Immature natural killer cell (primary cell): ENCODE results near the gene CYTL1. TPM values are rescaled to one million over a fixed set of nuclear protein-coding genes. Genes with fewer than 3 reads are reported as not detected.
"Not testable (repeated sequence)": the region's sequence is repeated elsewhere in the genome, so short reads cannot be mapped to it uniquely, and the experiment has no call there.

Experiments used
- DNase-seq, 3 donors: peaks; one replicate each; pipeline ENCODE4 v3.0.0; 2022; ENCODE audit warnings: mixed read lengths in 1 of 3
- H3K27ac Mint-ChIP-seq, 6 donors: one replicate each; pipeline ENCODE4 v1.8.0; 2020; ENCODE audit warnings: mixed read lengths in 6 of 6, mild to moderate bottlenecking in 5 of 6, inconsistent platforms in 4 of 6, moderate library complexity in 3 of 6
- H3K27me3 Mint-ChIP-seq, 3 donors: one replicate each; pipeline ENCODE4 v1.8.0; 2020 to 2021; ENCODE audit warnings: low read depth in 3 of 3, mild to moderate bottlenecking in 3 of 3, mixed read lengths in 3 of 3, moderate library complexity in 3 of 3, inconsistent platforms in 1 of 3
- H3K36me3 Mint-ChIP-seq, 3 donors: one replicate each; pipeline ENCODE4 v1.8.0; 2020; ENCODE audit warnings: mixed read lengths in 3 of 3, inconsistent platforms in 2 of 3, mild to moderate bottlenecking in 2 of 3
- H3K4me1 Mint-ChIP-seq, 2 donors: one replicate each; pipeline ENCODE4 v1.8.0; 2020; ENCODE audit warnings: inconsistent platforms in 2 of 2, mild to moderate bottlenecking in 2 of 2, mixed read lengths in 2 of 2, moderate library complexity in 1 of 2
- H3K4me3 Mint-ChIP-seq, 5 donors: one replicate each; pipeline ENCODE4 v1.8.0; 2020; ENCODE audit warnings: mild to moderate bottlenecking in 5 of 5, mixed read lengths in 5 of 5, inconsistent platforms in 3 of 5, moderate library complexity in 3 of 5
- H3K9me3 Mint-ChIP-seq, 6 donors: one replicate each; pipeline ENCODE4 v1.8.0; 2020; ENCODE audit warnings: mild to moderate bottlenecking in 6 of 6, mixed read lengths in 6 of 6, inconsistent platforms in 4 of 6, moderate library complexity in 3 of 6
- polyA plus RNA-seq, 3 donors: library from polyadenylated mRNA; unstranded; fragments of 300-500 nt; fragmentation: Illumina TruSeq; gene quantifications; one replicate each; pipeline ENCODE4 v1.2.3, GENCODE V29; 2021

CYTL1 gene, protein sequence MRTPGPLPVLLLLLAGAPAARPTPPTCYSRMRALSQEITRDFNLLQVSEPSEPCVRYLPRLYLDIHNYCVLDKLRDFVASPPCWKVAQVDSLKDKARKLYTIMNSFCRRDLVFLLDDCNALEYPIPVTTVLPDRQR
- 10 to 100 TPM in 1 of 3 donors, 1 to 10 TPM in 1, under 1 TPM in 1; 0.91 to 13.5 (median 3.4) TPM for polyA plus RNA-seq

DNA sequence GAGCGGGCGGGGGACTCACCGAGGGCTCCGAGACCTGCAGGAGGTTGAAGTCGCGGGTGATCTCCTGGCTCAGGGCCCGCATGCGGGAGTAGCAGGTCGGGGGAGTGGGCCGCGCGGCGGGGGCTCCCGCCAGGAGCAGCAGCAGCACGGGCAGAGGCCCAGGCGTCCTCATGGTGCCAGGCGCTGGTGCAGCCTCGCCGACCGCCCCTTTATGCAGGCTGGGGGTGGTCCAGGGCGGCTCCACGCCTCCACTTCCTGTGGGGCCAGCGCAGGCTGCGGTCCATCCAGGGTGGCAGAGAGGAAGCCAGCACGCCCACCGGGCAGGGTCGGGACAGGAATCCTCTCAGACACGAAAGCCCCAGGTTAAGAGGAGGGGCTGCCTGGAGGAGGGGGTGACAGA, at the start of gene CYTL1:
CYTL1 (minus strand) TSS at position 185 of the 400 bp plus-strand sequence; CDS start at position 172, 13 bp downstream.
- Mint-ChIP-seq H3K27ac (peak within 1 kb of the TSS in 2 of 6 donors; percentile 47 to 62), H3K9me3 (no peaks in the 10 kb centered on the region)

DNA sequence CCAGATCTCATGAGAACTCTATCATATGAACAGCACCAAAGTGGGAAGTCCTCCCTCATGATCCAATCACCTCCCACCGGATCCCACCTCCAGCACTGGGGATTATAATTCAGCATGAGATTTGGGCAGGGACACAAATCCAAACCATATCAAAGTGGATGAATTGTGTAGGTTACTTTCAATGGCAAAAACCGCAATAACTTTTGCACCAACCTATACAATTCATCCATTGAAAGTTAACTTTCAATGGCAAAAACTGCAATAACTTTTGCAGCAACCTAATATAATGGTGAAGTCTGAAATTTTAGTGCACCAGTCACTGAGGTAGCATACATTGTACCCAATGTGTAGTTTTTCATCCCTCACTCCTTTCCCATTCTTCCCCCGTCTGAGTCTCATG, 48.6 kb upstream of the CYTL1 start:
- H3K4me3 Mint-ChIP-seq = no peak overlapping the region
- peaks cover 0 to 6% (median 0%) of the 10 kb centered on the region in 3 donors for H3K27me3 Mint-ChIP-seq
- no peak overlapping the region for H3K27ac Mint-ChIP-seq
- H3K9me3 Mint-ChIP-seq = peaks cover 0 to 10% (median 1%) of the 10 kb centered on the region in 6 donors
- DNase-seq = no peak
- H3K36me3 Mint-ChIP-seq = no peaks in the 10 kb centered on the region
- H3K4me1 Mint-ChIP-seq = no peaks in the 10 kb centered on the region

More for the DNA sequence above, at the start of gene CYTL1:
- H3K36me3 Mint-ChIP-seq = no peaks in the 10 kb centered on the region
- H3K4me1 Mint-ChIP-seq = peaks cover 12 to 18% of the 10 kb centered on the region in 2 donors
- H3K27me3 Mint-ChIP-seq = peaks cover 2 to 13% (median 3%) of the 10 kb centered on the region in 3 donors
- H3K4me3 Mint-ChIP-seq = peak within 1 kb of the TSS in 4 of 5 donors; percentile 5 to 71 (median 52)
- DNase-seq = peak in 2 of 3 donors; percentile 17 to 20

DNA sequence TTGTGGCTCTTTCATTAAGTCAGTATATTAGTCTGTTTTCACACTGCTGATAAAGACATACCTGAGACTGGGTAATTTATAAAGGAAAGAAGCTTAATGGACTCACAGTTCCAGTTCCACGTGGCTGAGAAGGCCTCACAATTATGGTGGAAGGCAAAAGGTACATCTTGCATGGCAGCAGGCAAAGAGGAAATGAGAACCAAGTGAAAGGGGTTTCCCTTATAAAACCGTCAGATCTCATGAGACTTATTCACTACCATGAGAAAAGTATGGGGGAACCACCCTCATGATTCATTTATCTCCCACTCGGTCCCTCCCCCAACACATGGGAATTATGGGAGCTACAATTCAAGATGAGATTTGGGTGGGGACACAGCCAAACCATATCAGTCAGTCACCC, 47.7 kb upstream of the CYTL1 start:
- peaks cover 0 to 10% (median 1%) of the 10 kb centered on the region in 6 donors for H3K9me3 Mint-ChIP-seq
- H3K4me1 Mint-ChIP-seq, DNase-seq, H3K27me3 Mint-ChIP-seq, H3K4me3 Mint-ChIP-seq, H3K27ac Mint-ChIP-seq, H3K36me3 Mint-ChIP-seq: not testable (repeated sequence)

DNA sequence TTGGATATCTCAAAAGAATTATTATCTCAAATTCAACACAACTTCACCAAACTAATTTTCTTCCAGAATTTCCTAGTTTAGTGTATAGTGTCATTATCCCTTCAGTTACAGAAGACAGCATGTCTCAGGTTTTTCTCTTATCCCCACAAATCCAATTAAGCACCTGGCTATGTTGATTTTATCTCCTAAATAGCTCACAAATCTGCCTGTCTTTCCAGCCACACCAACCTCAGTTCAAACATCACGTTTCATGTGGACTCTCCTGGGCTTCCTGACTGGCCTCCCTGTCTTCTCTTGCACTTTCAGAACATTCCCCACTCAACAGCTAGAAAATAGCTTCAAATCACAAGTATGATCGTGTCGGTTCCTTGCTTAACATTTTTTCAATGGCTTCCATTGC, 46.8 kb upstream of the CYTL1 start:
- peaks cover 0 to 10% (median 1%) of the 10 kb centered on the region in 6 donors for H3K9me3 Mint-ChIP-seq
- no peak overlapping the region for H3K27ac Mint-ChIP-seq
- no peak overlapping the region for H3K4me3 Mint-ChIP-seq
- peaks cover 0 to 6% (median 0%) of the 10 kb centered on the region in 3 donors for H3K27me3 Mint-ChIP-seq
- H3K4me1 Mint-ChIP-seq = no peaks in the 10 kb centered on the region
- H3K36me3 Mint-ChIP-seq = no peaks in the 10 kb centered on the region
- no peak for DNase-seq

DNA sequence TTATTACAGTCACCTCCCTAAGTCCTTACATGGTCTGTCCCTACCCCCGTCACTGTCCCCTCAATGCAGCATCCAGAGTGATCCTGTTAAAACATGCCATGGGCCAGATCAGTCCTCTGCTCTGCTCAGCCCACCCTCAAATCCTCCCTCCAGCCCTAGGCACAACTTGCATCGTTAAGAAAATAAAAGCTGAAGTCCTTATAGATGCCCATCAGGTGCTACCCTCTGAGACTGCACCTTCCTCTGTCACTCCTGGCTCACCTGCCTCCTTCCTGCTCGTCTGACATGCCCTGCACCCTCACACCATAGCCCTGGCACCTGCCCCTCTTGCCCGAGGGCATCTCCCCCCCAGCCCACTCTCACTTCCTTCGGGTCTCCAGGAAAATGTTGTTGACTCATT, 36.2 kb upstream of the CYTL1 start:
- Mint-ChIP-seq H3K9me3 (no peaks in the 10 kb centered on the region), H3K27ac (no peak overlapping the region), H3K36me3 (no peaks in the 10 kb centered on the region), H3K4me1 (peaks cover 16 to 18% of the 10 kb centered on the region in 2 donors), H3K4me3 (no peak overlapping the region), H3K27me3 (peaks cover 0 to 16% (median 3%) of the 10 kb centered on the region in 3 donors)
- DNase-seq = no peak

DNA sequence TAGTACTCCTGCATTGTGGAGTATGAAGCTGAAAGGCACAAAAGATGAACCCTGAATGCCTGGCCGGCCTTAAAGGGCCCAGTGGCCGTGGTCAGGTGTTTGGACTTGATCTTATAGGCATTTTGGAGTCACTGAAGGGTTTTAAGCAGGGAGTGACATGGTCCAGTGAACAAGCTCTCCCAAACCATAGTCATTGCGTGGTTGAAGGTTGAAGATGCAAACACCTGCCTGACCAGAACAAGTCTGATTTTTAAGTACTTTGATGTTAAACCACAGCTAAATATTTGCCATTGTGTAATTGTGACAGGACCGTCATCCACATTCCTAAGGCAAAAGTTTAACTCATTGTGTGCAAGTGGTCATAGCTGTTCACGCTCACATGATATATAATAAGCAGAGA, 35.3 kb upstream of the CYTL1 start:
- peaks cover 19 to 22% of the 10 kb centered on the region in 2 donors for H3K4me1 Mint-ChIP-seq
- no peak overlapping the region for H3K27ac Mint-ChIP-seq
- peaks cover 0 to 22% (median 2%) of the 10 kb centered on the region in 3 donors for H3K27me3 Mint-ChIP-seq
- H3K4me3 Mint-ChIP-seq = no peak overlapping the region
- no peaks in the 10 kb centered on the region for H3K36me3 Mint-ChIP-seq
- no peak for DNase-seq
- H3K9me3 Mint-ChIP-seq = no peaks in the 10 kb centered on the region

DNA sequence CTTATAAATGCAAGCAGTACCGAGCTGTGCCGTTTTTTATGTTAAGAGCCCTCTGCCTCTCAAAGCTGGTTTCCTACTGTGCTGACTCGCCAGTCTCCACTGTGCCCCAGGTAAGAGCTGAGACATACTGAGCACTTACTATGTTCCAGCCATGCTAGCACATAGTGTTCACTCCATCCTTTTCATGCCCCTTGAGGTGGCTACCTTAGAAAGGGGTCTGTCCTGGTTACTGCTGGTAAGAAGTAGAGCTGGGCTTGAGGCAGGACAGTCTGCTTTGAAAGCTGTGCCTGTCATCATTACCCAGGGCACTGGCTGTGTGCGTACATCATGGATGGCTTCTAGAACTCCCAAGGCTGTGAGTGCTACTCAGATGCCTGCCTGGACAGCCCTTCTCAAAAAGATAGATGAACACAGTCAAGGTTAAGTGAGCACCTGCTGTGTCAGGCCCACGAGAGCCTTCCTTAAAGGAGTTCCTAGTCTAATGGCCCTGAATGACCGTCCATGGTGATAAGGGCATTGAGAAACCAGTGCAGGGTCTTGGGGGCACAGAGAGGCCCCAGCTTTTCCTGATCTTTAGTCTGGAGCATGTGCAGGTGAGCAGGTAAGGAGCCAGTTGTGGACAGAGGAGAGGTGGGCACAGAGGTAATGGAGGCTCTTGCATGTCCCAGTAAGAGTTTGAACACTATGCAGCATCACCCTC, 33.6 kb upstream of the CYTL1 start:
- no peaks in the 10 kb centered on the region for H3K9me3 Mint-ChIP-seq
- H3K36me3 Mint-ChIP-seq = no peaks in the 10 kb centered on the region
- peaks cover 19 to 22% of the 10 kb centered on the region in 2 donors for H3K4me1 Mint-ChIP-seq
- H3K27ac Mint-ChIP-seq = peak overlapping the region in 1 of 6 donors; percentile 5
- peak overlapping the region; percentile 39 to 92 (median 63) for H3K4me3 Mint-ChIP-seq
- peaks cover 0 to 22% (median 2%) of the 10 kb centered on the region in 3 donors for H3K27me3 Mint-ChIP-seq
- DNase-seq = no peak

DNA sequence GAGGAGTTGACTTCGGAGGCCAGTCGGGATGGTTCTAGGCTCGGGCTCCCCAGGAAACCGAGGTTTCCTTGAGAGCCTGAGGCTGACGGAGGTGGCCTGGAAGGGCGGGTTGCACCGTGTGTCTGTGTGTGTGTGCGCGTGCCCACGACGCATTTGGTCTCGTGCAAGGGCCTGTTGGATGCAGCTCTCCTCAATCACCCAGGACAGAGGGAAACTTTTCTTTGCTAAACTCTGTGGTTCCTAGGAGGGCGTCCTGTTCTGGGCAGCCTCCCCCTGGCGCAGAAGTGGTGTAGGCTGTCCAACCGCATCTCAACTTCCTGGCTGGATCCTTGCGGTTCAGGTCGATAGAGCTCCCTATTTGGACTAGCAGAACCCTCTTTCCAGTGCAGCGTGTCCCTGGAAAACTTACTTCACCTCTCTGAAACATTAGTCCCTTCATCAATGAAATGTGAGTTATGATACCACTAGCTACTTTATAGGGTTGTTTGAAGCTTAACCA, 33.0 kb upstream of the CYTL1 start:
- no peak for DNase-seq
- H3K27ac Mint-ChIP-seq = peak overlapping the region in 1 of 6 donors; percentile 5
- H3K36me3 Mint-ChIP-seq = no peaks in the 10 kb centered on the region
- H3K9me3 Mint-ChIP-seq = no peaks in the 10 kb centered on the region
- peak overlapping the region; percentile 39 to 92 (median 63) for H3K4me3 Mint-ChIP-seq
- H3K4me1 Mint-ChIP-seq = peaks cover 19 to 22% of the 10 kb centered on the region in 2 donors
- peaks cover 2 to 22% (median 4%) of the 10 kb centered on the region in 3 donors for H3K27me3 Mint-ChIP-seq

DNA sequence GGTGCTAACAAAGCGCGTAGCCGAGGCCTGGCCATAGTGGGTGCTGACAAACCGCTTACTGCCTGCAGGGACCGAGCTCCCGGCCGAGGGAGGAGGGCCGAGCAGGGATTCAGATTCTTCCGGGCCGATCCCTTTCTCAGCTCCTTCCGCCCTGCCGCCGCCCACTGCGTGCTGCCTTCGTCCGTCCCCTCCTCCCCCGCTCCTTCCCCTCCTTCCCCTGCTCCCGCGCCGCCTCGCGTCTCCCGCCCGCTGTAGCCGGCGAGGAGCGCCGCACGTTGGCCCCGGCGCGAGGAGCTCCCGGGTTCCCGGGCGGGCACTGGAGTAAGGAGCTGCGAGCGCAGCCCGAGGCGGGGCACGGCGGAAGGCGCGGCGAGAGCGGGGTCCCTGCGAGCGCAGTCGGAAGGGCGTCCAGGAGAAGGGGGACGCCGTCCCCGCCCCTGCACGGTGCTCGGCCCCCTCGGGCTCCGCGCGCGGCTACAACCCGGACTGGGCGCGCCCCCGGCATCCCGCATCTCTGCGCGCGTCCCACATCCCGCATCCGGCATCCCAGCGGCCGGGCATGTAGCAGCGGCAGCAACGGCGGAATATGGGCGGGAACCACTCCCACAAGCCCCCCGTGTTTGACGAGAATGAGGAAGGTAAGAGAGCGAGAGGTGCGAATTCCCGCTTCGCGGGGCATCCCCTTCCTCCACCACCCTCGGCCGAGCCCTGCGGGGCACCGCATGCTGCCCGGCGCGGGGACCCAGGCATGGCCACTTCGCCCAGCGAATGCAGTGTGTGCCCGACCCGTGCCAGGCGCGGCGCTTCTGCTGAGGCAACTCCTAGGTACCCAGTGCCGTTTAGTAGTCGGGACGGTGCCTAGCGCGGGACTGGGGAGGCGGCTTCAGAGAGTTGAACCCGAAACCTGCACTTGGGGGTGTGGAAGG, 32.3 kb upstream of the CYTL1 start, which contains the start of gene STK32B:
STK32B (plus strand) TSS at position 203 of the 926 bp plus-strand sequence.
- no peaks in the 10 kb centered on the region for H3K36me3 Mint-ChIP-seq
- peaks cover 19 to 22% of the 10 kb centered on the region in 2 donors for H3K4me1 Mint-ChIP-seq
- H3K27me3 Mint-ChIP-seq = peaks cover 2 to 26% (median 4%) of the 10 kb centered on the region in 3 donors
- H3K4me3 Mint-ChIP-seq = peak within 1 kb of the TSS; percentile 80 to 92 (median 81)
- DNase-seq = peak in 2 of 3 donors; percentile 17 to 28
- H3K27ac Mint-ChIP-seq = no peak within 1 kb of the TSS
- no peaks in the 10 kb centered on the region for H3K9me3 Mint-ChIP-seq

DNA sequence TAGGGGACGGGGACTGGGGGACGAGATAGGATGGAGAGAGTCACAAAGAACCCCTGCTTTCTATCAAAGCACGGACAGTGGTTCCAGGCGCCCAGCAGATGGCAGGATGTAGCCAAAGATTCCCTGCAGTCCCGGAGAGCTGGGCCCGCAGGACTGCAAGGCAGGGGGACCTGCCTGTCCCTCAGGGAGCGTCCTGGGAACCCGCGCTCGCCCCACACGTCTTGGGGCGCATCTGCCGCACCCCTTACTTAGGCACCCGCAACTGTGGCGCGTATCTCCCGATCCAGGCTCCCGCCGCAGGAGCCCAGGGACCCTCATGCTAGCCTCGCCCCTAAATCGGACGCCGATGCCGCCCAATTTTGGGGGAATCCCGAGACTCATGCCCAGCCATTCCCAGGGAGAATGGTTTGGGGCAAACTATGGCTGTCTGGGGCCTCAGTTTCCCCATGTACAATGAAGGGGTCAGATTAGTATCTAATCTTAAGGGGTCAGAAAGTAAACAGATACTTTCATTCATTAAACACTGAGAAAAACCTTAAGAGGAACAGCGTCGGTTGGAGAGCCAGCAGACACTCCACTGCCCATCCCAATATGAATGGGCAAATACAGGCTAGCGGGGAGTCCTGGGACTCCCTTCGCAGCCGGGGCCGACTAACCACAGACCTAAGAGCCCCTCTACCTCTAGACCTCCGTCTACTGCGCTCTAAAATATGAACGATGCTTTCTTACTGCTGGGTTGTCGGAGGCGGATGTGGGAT, 31.4 kb upstream of the CYTL1 start:
- Mint-ChIP-seq H3K27me3 (peaks cover 2 to 27% (median 4%) of the 10 kb centered on the region in 3 donors), H3K36me3 (no peaks in the 10 kb centered on the region), H3K9me3 (no peaks in the 10 kb centered on the region), H3K4me3 (peak overlapping the region; percentile 80 to 92 (median 81)), H3K27ac (no peak overlapping the region), H3K4me1 (peaks cover 19 to 22% of the 10 kb centered on the region in 2 donors)
- peak in 1 of 3 donors; percentile 18 for DNase-seq

DNA sequence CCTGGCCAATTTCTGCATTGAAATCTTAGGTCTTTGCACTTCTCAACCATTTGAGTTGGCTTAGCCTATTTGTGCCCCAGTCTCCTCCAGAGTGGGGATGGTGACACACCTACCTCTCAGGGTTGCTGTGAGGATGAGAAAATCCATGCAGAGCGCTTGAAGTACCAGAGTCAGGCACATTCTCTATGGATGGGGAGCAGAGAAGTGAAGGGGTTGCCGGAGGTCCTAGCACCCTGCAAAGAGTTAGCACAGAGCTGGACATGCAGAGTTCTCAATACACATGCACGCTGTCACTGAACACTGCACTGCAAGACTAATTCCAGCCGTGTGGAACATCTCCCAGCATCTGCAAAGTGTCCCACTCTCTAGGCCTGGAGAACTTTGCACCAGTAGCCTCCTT, 29.5 kb upstream of the CYTL1 start:
- Mint-ChIP-seq H3K9me3 (no peaks in the 10 kb centered on the region), H3K4me1 (peaks cover 25 to 38% of the 10 kb centered on the region in 2 donors), H3K4me3 (no peak overlapping the region), H3K27me3 (peaks cover 4 to 38% (median 9%) of the 10 kb centered on the region in 3 donors), H3K36me3 (no peaks in the 10 kb centered on the region), H3K27ac (no peak overlapping the region)
- no peak for DNase-seq

DNA sequence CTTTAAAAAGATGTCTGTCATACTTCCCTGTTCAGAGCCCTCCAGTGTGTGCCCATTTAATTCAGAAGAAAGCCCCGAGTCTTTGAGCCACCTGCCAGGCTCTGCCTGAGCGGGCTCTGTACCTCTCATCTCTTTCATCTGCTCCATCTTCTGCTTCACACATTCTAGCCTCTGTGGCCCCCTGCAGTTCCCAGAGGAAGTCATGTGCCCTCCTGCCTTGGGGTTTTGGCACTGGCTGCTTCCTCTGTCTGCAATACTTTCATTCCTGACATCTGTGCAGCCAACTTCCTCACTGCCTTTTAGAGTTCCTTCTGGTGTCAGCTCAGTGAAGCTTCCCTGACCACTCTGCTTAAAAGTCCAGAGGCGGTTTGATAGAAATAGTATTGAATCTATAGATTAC, 25.8 kb upstream of the CYTL1 start:
- no peaks in the 10 kb centered on the region for H3K9me3 Mint-ChIP-seq
- H3K4me1 Mint-ChIP-seq = peaks cover 6 to 17% of the 10 kb centered on the region in 2 donors
- DNase-seq = no peak
- H3K4me3 Mint-ChIP-seq = peak overlapping the region in 1 of 5 donors; percentile 24
- peaks cover 4 to 34% (median 7%) of the 10 kb centered on the region in 3 donors for H3K27me3 Mint-ChIP-seq
- H3K27ac Mint-ChIP-seq = no peak overlapping the region
- no peaks in the 10 kb centered on the region for H3K36me3 Mint-ChIP-seq

DNA sequence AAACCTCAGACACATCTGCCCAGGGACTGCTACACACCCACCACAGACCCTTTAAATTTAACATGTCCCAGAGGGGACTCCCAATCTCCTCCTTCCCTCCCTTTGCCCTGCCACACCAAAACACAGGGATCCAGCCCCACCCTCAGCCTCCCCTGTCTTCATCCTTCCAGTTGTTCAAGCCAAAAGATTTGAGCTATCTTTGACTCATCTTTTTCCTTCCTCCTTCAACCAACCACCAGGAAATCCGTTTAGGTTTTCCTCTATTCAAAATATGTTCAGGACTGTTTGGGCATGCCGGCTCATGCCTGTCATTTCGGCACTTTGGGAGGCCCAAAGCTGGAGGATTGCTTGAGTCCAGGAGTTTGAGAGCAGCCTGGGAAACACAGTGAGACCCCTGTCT, 25.1 kb upstream of the CYTL1 start:
- peaks cover 6 to 16% of the 10 kb centered on the region in 2 donors for H3K4me1 Mint-ChIP-seq
- H3K36me3 Mint-ChIP-seq = no peaks in the 10 kb centered on the region
- H3K27me3 Mint-ChIP-seq = peaks cover 4 to 33% (median 7%) of the 10 kb centered on the region in 3 donors
- H3K9me3 Mint-ChIP-seq = no peaks in the 10 kb centered on the region
- no peak overlapping the region for H3K27ac Mint-ChIP-seq
- no peak overlapping the region for H3K4me3 Mint-ChIP-seq
- no peak for DNase-seq
